Testis (tissue), 2 donors: ENCODE data around the gene ZNF521.

ENCODE experiments used
- POLR2A ChIP-seq: fragments of 450-650 bp; IDR thresholded peaks from one replicate; pipeline ENCODE4 v1.6.1; 2017; ENCODE audit warnings: antibody characterized with exemption, mild to moderate bottlenecking, moderate library complexity
- TF ChIP-seq, protein P1 (sequence below), 3 experiments: fragments of 450-650 bp in 2 of 3; fragments of 200-600 bp in 1 of 3; sonication (generic) in 1 of 3; IDR thresholded peaks; one replicate each; pipeline ENCODE4 v1.5.1; 2016 to 2019; ENCODE audit warnings: antibody characterized with exemption in 3 of 3, mild to moderate bottlenecking in 2 of 3, moderate library complexity in 1 of 3

- TF ChIP-seq, protein P1, sequence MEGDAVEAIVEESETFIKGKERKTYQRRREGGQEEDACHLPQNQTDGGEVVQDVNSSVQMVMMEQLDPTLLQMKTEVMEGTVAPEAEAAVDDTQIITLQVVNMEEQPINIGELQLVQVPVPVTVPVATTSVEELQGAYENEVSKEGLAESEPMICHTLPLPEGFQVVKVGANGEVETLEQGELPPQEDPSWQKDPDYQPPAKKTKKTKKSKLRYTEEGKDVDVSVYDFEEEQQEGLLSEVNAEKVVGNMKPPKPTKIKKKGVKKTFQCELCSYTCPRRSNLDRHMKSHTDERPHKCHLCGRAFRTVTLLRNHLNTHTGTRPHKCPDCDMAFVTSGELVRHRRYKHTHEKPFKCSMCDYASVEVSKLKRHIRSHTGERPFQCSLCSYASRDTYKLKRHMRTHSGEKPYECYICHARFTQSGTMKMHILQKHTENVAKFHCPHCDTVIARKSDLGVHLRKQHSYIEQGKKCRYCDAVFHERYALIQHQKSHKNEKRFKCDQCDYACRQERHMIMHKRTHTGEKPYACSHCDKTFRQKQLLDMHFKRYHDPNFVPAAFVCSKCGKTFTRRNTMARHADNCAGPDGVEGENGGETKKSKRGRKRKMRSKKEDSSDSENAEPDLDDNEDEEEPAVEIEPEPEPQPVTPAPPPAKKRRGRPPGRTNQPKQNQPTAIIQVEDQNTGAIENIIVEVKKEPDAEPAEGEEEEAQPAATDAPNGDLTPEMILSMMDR (IDR thresholded peaks at IDR 0.05): no peak
- TF ChIP-seq POLR2A: no peak
Measured at GRCh38 chr18:25283781-25284180, 68.2 kb downstream of the ZNF521 start.
